ENCODE results near the gene PPDPF. TPM values are rescaled to one million over a fixed set of nuclear protein-coding genes. Genes with fewer than 3 reads are reported as not detected.

The PPDPF gene
- total RNA-seq, 1 experiment from 2014 or later, result 149 TPM

DNA sequence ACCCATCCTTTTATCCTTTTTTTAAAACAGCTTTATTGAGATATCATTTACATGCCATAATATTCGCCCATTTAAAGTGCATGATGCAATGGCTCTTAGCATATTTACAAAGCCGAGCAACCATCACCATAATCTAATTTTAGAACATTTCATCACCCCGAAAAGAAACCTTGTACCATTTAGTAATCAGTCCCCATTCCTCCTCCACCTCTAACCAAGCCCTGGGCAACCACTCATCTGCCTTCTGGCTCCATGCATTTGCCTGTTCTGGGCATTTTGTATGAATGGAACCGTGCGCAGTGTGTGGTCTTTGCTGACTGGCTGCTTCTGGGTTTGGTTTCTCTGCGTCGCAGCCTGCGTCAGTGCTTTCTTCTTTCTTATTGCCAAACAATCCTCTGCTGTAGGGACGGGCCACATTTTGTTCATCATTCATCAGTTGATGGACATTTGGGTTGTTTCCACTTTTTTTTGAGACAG is 11.4 kb upstream of the PPDPF start:
- WGBS (ENCODE audit: extremely low coverage, insufficient read length, low lambda C conversion rate), result no CpG with 5 or more reads among the region's 9 CpGs

More for the DNA sequence above, 11.4 kb upstream of the PPDPF start:
- H3K27me3 Mint-ChIP-seq (ENCODE audit: low read depth), result peaks cover 80% of the 10 kb centered on the region
- Histone ChIP-seq H3T11ph (ENCODE audit: low read length) (no peak overlapping the region), H3K4me1 (ENCODE audit: insufficient read depth, low read length) (no peaks in the 10 kb centered on the region), H3K27ac (ENCODE audit: insufficient read length, low read depth, low read length) (no peak overlapping the region), H3K9me3 (ENCODE audit: control insufficient read depth, low read depth, low read length) (no peaks in the 10 kb centered on the region), H3K9ac (ENCODE audit: extremely low read depth, insufficient read length, low read length) (no peak overlapping the region), H3K14ac (ENCODE audit: insufficient read depth, low read length) (no peak overlapping the region), H3K56ac (ENCODE audit: insufficient read length, low read depth, low read length) (no peak overlapping the region), H3K79me2 (ENCODE audit: insufficient read depth, low read length) (no peaks in the 10 kb centered on the region), H2BK5ac (ENCODE audit: insufficient read length, low read length) (no peak overlapping the region), H2BK20ac (ENCODE audit: low read depth, low read length, poor library complexity, severe bottlenecking) (no peak overlapping the region), H2BK12ac (ENCODE audit: insufficient read length, low read depth, low read length) (no peak overlapping the region), H2BK120ac (ENCODE audit: low read depth, low read length, poor library complexity, severe bottlenecking) (no peak overlapping the region), H3K27me3 (ENCODE audit: insufficient read depth, low read length) (no peaks in the 10 kb centered on the region), H3K23me2 (ENCODE audit: insufficient read length, low read depth, low read length, poor library complexity, severe bottlenecking) (no peaks in the 10 kb centered on the region), H2AK5ac (ENCODE audit: insufficient read length, low read length) (no peak overlapping the region), H4K91ac (ENCODE audit: insufficient read length, low read depth, low read length) (no peak overlapping the region), H3K79me1 (ENCODE audit: insufficient read depth, low read depth, low read length, poor library complexity, severe bottlenecking) (no peaks in the 10 kb centered on the region), H4K20me1 (ENCODE audit: control insufficient read depth, insufficient read depth, insufficient read length) (no peaks in the 10 kb centered on the region), H4K8ac (replicated peaks; ENCODE audit: insufficient read length, low read depth, low read length) (no peak overlapping the region), H2BK15ac (ENCODE audit: low read depth, low read length) (no peak overlapping the region), H3K23ac (ENCODE audit: insufficient read length, low read depth, low read length) (no peak overlapping the region), H3K4ac (ENCODE audit: low read depth, low read length) (no peak overlapping the region), H2AFZ (ENCODE audit: low read length) (no peak overlapping the region), H4K5ac (ENCODE audit: insufficient read length, low read depth, low read length) (no peak overlapping the region), H3K18ac (ENCODE audit: insufficient read length, low read depth, low read length) (no peak overlapping the region), H3K4me2 (ENCODE audit: insufficient read depth, insufficient read length, low read length) (no peak overlapping the region)
- peaks cover 0 to 33% (median 0%) of the 10 kb centered on the region in 3 experiments; a peak in 3 of 7 replicates for H3K36me3 Mint-ChIP-seq (ENCODE audit: insufficient read depth in 1 of 3, low read depth in 3 of 3)
- no peak overlapping the region for H3K4me3 Mint-ChIP-seq
- H3K9me3 Mint-ChIP-seq, result peaks cover 17 to 57% of the 10 kb centered on the region in 2 experiments
- TF ChIP-seq, protein P1, sequence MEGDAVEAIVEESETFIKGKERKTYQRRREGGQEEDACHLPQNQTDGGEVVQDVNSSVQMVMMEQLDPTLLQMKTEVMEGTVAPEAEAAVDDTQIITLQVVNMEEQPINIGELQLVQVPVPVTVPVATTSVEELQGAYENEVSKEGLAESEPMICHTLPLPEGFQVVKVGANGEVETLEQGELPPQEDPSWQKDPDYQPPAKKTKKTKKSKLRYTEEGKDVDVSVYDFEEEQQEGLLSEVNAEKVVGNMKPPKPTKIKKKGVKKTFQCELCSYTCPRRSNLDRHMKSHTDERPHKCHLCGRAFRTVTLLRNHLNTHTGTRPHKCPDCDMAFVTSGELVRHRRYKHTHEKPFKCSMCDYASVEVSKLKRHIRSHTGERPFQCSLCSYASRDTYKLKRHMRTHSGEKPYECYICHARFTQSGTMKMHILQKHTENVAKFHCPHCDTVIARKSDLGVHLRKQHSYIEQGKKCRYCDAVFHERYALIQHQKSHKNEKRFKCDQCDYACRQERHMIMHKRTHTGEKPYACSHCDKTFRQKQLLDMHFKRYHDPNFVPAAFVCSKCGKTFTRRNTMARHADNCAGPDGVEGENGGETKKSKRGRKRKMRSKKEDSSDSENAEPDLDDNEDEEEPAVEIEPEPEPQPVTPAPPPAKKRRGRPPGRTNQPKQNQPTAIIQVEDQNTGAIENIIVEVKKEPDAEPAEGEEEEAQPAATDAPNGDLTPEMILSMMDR (conservative IDR thresholded peaks at IDR 0.05), result no peak
- H3K27ac Mint-ChIP-seq, result no peak overlapping the region
- DNase-seq, result no peak
- H3K4me1 Mint-ChIP-seq, result no peaks in the 10 kb centered on the region
